HG03565 (cell line): ENCODE results near the gene LIMS2.

Experiments
- ATAC-seq: cut with Tn5 transposase; IDR thresholded peaks from one replicate; pipeline ENCODE4 v1.9.1; 2021; ENCODE audit warnings: mild to moderate bottlenecking, moderate library complexity; ENCODE audit not compliant: unreplicated experiment

LIMS2 gene

GRCh38 chr2:127624756-127625571, 50.4 kb downstream of the LIMS2 start:
- no peak for ATAC-seq

GRCh38 chr2:127624320-127624755, 51.0 kb downstream of the LIMS2 start:
- no peak for ATAC-seq

GRCh38 chr2:127623388-127624319, 51.7 kb downstream of the LIMS2 start:
- ATAC-seq, result no peak

- no peak for ATAC-seq
These were observed 52.6 kb downstream of the LIMS2 start for GRCh38 chr2:127622561-127623387.

GRCh38 chr2:127621981-127622431, 53.3 kb downstream of the LIMS2 start:
- ATAC-seq, result no peak

GRCh38 chr2:127620866-127621265, 54.5 kb downstream of the LIMS2 start:
- no peak for ATAC-seq

- no peak for ATAC-seq
These were observed 55.2 kb downstream of the LIMS2 start for GRCh38 chr2:127619877-127620705.

- ATAC-seq, result no peak
These were observed 56.1 kb downstream of the LIMS2 start for GRCh38 chr2:127619203-127619590.

- ATAC-seq, result no peak
These were observed 56.7 kb downstream of the LIMS2 start for GRCh38 chr2:127618551-127619202.

GRCh38 chr2:127615511-127616166, 59.7 kb downstream of the LIMS2 start:
- ATAC-seq, result no peak

GRCh38 chr2:127614731-127615130, 60.6 kb downstream of the LIMS2 start:
- ATAC-seq, result no peak

- no peak for ATAC-seq
These were observed 61.1 kb downstream of the LIMS2 start for GRCh38 chr2:127614246-127614645.

- no peak for ATAC-seq
These were observed 63.1 kb downstream of the LIMS2 start for GRCh38 chr2:127612111-127612822.

- ATAC-seq, result no peak
These were observed 64.0 kb downstream of the LIMS2 start for GRCh38 chr2:127611076-127611925.

- ATAC-seq, result no peak
These were observed 64.8 kb downstream of the LIMS2 start for GRCh38 chr2:127610561-127610960.

- ATAC-seq, result no peak
These were observed 65.5 kb downstream of the LIMS2 start for GRCh38 chr2:127609818-127610217.

GRCh38 chr2:127609031-127609751, 66.1 kb downstream of the LIMS2 start:
- no peak for ATAC-seq
